K562 (cell line): ENCODE results near the gene MTHFSD. TPM values are rescaled to one million over a fixed set of nuclear protein-coding genes. Genes with fewer than 3 reads are reported as not detected.

ENCODE experiments used
- ATAC-seq: fragments of 200-7000 bp; cut with Tn5 transposase; 3 replicates; pipeline ENCODE4 v1.9.1; 2020; ENCODE audit warnings: moderate library complexity
- BruUV-seq: library from RNA; stranded (reverse); fragments of 400-500 nt; replicated peaks from 2 replicates; lab custom pipeline; 2021; lab: Mats Ljungman, UMichigan
- CTCF ChIA-PET: fragments of 300-600 bp; formaldehyde crosslinking; extraction: SDS; loops from one replicate; lab custom pipeline; 2021; ENCODE audit warnings: low intra/inter-chr PET ratio; lab: Yijun Ruan, JAX
- POLR2A ChIA-PET: fragments of 300-600, 350-650 bp; sonication (Branson Sonifier 250); formaldehyde crosslinking; extraction: SDS; loops from one replicate; lab custom pipeline; 2021; ENCODE audit warnings: antibody characterized with exemption, inconsistent platforms; lab: Yijun Ruan, JAX
- DNase-seq, 4 experiments: peaks; one replicate each; pipeline versions ENCODE4 v3.0.0 to v3.0.0-alpha.2; 2011 to 2018; ENCODE audit warnings: low spot score in 3 of 4, mixed read lengths in 3 of 4; ENCODE audit errors: extremely low read depth in 1 of 4
- FAIRE-seq: peaks from 2 replicates; lab custom pipeline; 2011; peaks lifted over from hg19 to GRCh38; lab: Jason Lieb, UNC
- H2AFZ ChIP-seq: 2 replicates; pipeline ENCODE4 v1.6.0; 2011; ENCODE audit warnings: low read depth, low read length, control low read depth, inconsistent platforms
- H3K27ac ChIP-seq: fragments of 200-600 bp; 3 replicates; pipeline ENCODE4 v1.8.0; 2011; ENCODE audit warnings: low read depth, mild to moderate bottlenecking, control low read depth, inconsistent platforms, low read length, moderate library complexity, mixed read lengths; ENCODE audit errors: extremely low read depth
- H3K27me3 ChIP-seq, 2 experiments: fragments of 300-600 bp in 1 of 2; 2 replicates in 1 of 2; 3 replicates in 1 of 2; pipeline versions ENCODE4 v1.6.0 to v1.8.0; 2011; ENCODE audit warnings: inconsistent platforms in 2 of 2, low read length in 2 of 2, mild to moderate bottlenecking in 1 of 2, mixed read lengths in 1 of 2, moderate library complexity in 1 of 2; ENCODE audit not compliant: control insufficient read depth in 2 of 2, insufficient read depth in 2 of 2
- H3K36me3 ChIP-seq: fragments of 300-600 bp; 3 replicates; pipeline ENCODE4 v1.8.0; 2011; ENCODE audit warnings: mild to moderate bottlenecking, low read length, inconsistent platforms; ENCODE audit not compliant: control insufficient read depth, insufficient read depth
- H3K4me1 ChIP-seq, 2 experiments: fragments of 200-600 bp in 1 of 2; replicated peaks in 1 of 2; 2 replicates in 1 of 2; 3 replicates in 1 of 2; pipeline versions ENCODE4 v1.5.1 to v1.8.0; 2011; ENCODE audit warnings: inconsistent platforms in 2 of 2, low read length in 2 of 2, mild to moderate bottlenecking in 1 of 2, mixed read lengths in 1 of 2, moderate library complexity in 1 of 2; ENCODE audit not compliant: control insufficient read depth in 2 of 2, insufficient read depth in 2 of 2
- H3K4me2 ChIP-seq: 2 replicates; pipeline ENCODE4 v1.6.1; 2011; ENCODE audit warnings: low read length, control low read depth, inconsistent platforms, mixed read lengths; ENCODE audit not compliant: insufficient read depth
- H3K4me3 ChIP-seq: fragments of 200-600 bp; sonication (generic), shearing (Covaris generic); 2 replicates; pipeline ENCODE4 v1.5.1; 2016; ENCODE audit warnings: control low read depth, inconsistent platforms
- H3K79me2 ChIP-seq: fragments of 200-600 bp; 3 replicates; pipeline ENCODE4 v1.8.0; 2011; ENCODE audit warnings: low read length, inconsistent platforms; ENCODE audit not compliant: control insufficient read depth, insufficient read depth
- H3K9ac ChIP-seq, 2 experiments: 2 replicates each; pipeline versions ENCODE4 v1.6.0 to v1.6.1; 2011; ENCODE audit warnings: low read depth in 2 of 2, low read length in 2 of 2, control low read depth in 1 of 2, inconsistent platforms in 1 of 2, mild to moderate bottlenecking in 1 of 2, mixed read lengths in 1 of 2; ENCODE audit not compliant: insufficient read depth in 1 of 2
- H3K9me1 ChIP-seq: one replicate; pipeline ENCODE4 v1.6.0; 2011; ENCODE audit warnings: inconsistent platforms, mild to moderate bottlenecking, low read length, moderate library complexity; ENCODE audit not compliant: control insufficient read depth, insufficient read depth
- H3K9me3 ChIP-seq: replicated peaks from 2 replicates; pipeline ENCODE4 v1.5.1; 2011; ENCODE audit warnings: low read depth, low read length, inconsistent platforms; ENCODE audit not compliant: control insufficient read depth, insufficient read depth
- H4K20me1 ChIP-seq: replicated peaks from 2 replicates; pipeline ENCODE4 v1.6.1; 2011; ENCODE audit warnings: low read length, inconsistent platforms, mixed read lengths; ENCODE audit not compliant: control insufficient read depth, insufficient read depth
- FOXO4 ChIP-seq: fragments of 450-650 bp; formaldehyde crosslinking; IDR thresholded peaks from 2 replicates; pipeline ENCODE4 v1.4.0; 2020; ENCODE audit warnings: mild to moderate bottlenecking, moderate library complexity
- ZNF134 ChIP-seq: fragments of 250-450 bp; sonication (Bioruptor Pico); conservative IDR thresholded peaks from 2 replicates; pipeline ENCODE4 v1.4.0; 2020
- ZNF174 ChIP-seq: fragments of 250-450 bp; sonication (Bioruptor Pico); IDR thresholded peaks from 2 replicates; pipeline ENCODE4 v1.4.0; 2020; ENCODE audit warnings: mild to moderate bottlenecking
- ZNF217 ChIP-seq: sonication (generic); formaldehyde crosslinking; IDR thresholded peaks from 2 replicates; pipeline ENCODE4 v1.8.0; 2022; ENCODE audit warnings: mild to moderate bottlenecking, missing genetic modification reagents
- ZNF699 ChIP-seq: fragments of 250-450 bp; sonication (Bioruptor Pico); IDR thresholded peaks from 2 replicates; pipeline ENCODE4 v1.8.0; 2021; ENCODE audit warnings: mild to moderate bottlenecking, moderate library complexity; ENCODE audit not compliant: insufficient replicate concordance
- whole genome bisulfite sequencing: fragments of 100-300 bp; shearing (Covaris generic); methylation state at CpG from one replicate; pipeline ENCODE4 v1.1.6; 2016; ENCODE audit warnings: low coverage, mixed read lengths; ENCODE audit not compliant: insufficient coverage; ENCODE audit errors: missing lambda C conversion rate; 5-methylcytosine and 5-hydroxymethylcytosine counted together
- in situ Hi-C: fragments of 300-500 bp; cut with MboI; formaldehyde crosslinking; loops from 4 replicates; pipeline ENCODE4 v1.15.0; 2018; ENCODE audit warnings: inconsistent platforms, mixed read lengths
- intact Hi-C: fragments of 100-400 bp; cut with micrococcal nuclease; formaldehyde crosslinking; loops from 2 replicates; pipeline ENCODE4 v1.14.2; 2022
- polyA plus RNA-seq, 8 experiments: library from polyadenylated mRNA; depleted of rRNA in 4 of 8; stranded (reverse) in 5 of 8; unstranded in 3 of 8; fragments of >200 nt; fragmentation: Nextera tagmentation in 2 of 8; fragmentation: Illumina TruSeq in 1 of 8; extraction: Ambion mirVana in 2 of 8; extraction: Trizol in 1 of 8; gene quantifications; 2 replicates each; pipeline versions ENCODE4 v1.2.1 to v1.2.3, GENCODE V29; 2011 to 2014; ENCODE audit warnings: inconsistent platforms in 1 of 8, missing spikeins in 1 of 8
- total RNA-seq, 7 experiments: library from RNA; depleted of rRNA in 6 of 7; stranded (reverse); fragments of >200 nt in 6 of 7; fragmentation: Illumina TruSeq in 2 of 7; extraction: Trizol in 2 of 7; gene quantifications; 2 replicates each; pipeline versions ENCODE4 v1.2.1 to v1.2.3, GENCODE V29; 2011 to 2021; ENCODE audit warnings: low replicate concordance in 1 of 7

MTHFSD gene
- total and polyA plus RNA-seq, 9 of the 15 experiments (the other 6 are each of a cell fraction or from before 2014, with no cell fraction given), result 3.2 to 20.2 (median 12.0) TPM

GRCh38 chr16:86505185-86505898 lies 49.7 kb downstream of the MTHFSD start:
- H3K9me1 ChIP-seq, result no peaks in the 10 kb centered on the region
- in situ Hi-C loops (no loop called here), intact Hi-C loops (no loop called here)
- H3K4me3 ChIP-seq, result no peak overlapping the region
- DNase-seq, result peak in 1 of 4 experiments; percentile 18
- TF ChIP-seq ZNF699 (CRISPR knock-in tag) (no peak), ZNF134 (CRISPR knock-in tag) (no peak), ZNF174 (CRISPR knock-in tag) (no peak), FOXO4 (CRISPR knock-in tag) (no peak), ZNF217 (CRISPR knock-in tag) (no peak)
- H3K4me2 ChIP-seq, result no peak overlapping the region
- WGBS, result under 1% methylated on average over 33 of the region's 67 CpGs
- H3K9ac ChIP-seq, result no peak overlapping the region
- H3K27me3 ChIP-seq, result peaks cover 40 to 74% of the 10 kb centered on the region in 2 experiments
- H2AFZ ChIP-seq, result no peak overlapping the region
- peaks cover 0 to 11% of the 10 kb centered on the region in 2 experiments; a peak in 1 of 5 replicates for H3K4me1 ChIP-seq
- ATAC-seq, result no peak
- BruUV-seq, result no TSS peak
- no peaks in the 10 kb centered on the region for H3K79me2 ChIP-seq
- H3K9me3 ChIP-seq, result no peaks in the 10 kb centered on the region
- CTCF ChIA-PET, result no interaction called here
- POLR2A ChIA-PET, result interaction anchor here (0.5 kb wide), 1 partner anchor 1241 kb away, joined by 3 read pairs; no protein-coding TSS in a partner anchor
- no peak for FAIRE-seq
- H3K36me3 ChIP-seq, result no peaks in the 10 kb centered on the region
- H3K27ac ChIP-seq, result no peak overlapping the region
- H4K20me1 ChIP-seq, result peaks cover 6% of the 10 kb centered on the region; the same call in 1 of the 2 replicates
